Lower leg skin (tissue), 3 donors: ENCODE measurements around the gene KCNJ10.

Experiments
- POLR2A ChIP-seq, 2 donors: fragments of 450-650 bp; IDR thresholded peaks; one replicate each; pipeline ENCODE4 v1.6.1; 2016 to 2017; ENCODE audit warnings: antibody characterized with exemption in 2 of 2, mild to moderate bottlenecking in 1 of 2, moderate library complexity in 1 of 2
- TF ChIP-seq, protein P1 (sequence below), 3 donors: fragments of 450-650 bp; IDR thresholded peaks; one replicate each; pipeline ENCODE4 v1.5.1; 2016; ENCODE audit warnings: antibody characterized with exemption in 3 of 3, mild to moderate bottlenecking in 3 of 3, moderate library complexity in 2 of 3

GRCh38 chr1:159960721-159961381 is 109.1 kb downstream of the KCNJ10 start:
- TF ChIP-seq, protein P1, sequence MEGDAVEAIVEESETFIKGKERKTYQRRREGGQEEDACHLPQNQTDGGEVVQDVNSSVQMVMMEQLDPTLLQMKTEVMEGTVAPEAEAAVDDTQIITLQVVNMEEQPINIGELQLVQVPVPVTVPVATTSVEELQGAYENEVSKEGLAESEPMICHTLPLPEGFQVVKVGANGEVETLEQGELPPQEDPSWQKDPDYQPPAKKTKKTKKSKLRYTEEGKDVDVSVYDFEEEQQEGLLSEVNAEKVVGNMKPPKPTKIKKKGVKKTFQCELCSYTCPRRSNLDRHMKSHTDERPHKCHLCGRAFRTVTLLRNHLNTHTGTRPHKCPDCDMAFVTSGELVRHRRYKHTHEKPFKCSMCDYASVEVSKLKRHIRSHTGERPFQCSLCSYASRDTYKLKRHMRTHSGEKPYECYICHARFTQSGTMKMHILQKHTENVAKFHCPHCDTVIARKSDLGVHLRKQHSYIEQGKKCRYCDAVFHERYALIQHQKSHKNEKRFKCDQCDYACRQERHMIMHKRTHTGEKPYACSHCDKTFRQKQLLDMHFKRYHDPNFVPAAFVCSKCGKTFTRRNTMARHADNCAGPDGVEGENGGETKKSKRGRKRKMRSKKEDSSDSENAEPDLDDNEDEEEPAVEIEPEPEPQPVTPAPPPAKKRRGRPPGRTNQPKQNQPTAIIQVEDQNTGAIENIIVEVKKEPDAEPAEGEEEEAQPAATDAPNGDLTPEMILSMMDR (IDR thresholded peaks at IDR 0.05): no peak
- TF ChIP-seq POLR2A (IDR thresholded peaks at IDR 0.05): no peak
